Measurements from ENCODE around the gene KCTD15.
A peak's percentile ranks its signal among the peaks of the same experiment; 100 is the strongest.

Gene KCTD15

GRCh38 chr19:33819506-33819879, 22.8 kb downstream of the KCTD15 start:
- Mint-ChIP-seq H3K27ac (no peak overlapping the region), H3K36me3 (ENCODE audit: low read depth) (peaks cover 5% of the 10 kb centered on the region), H3K4me1 (peaks cover 17% of the 10 kb centered on the region), H3K9me3 (no peaks in the 10 kb centered on the region), H3K27me3 (ENCODE audit: low read depth, poor library complexity) (peaks cover 25% of the 10 kb centered on the region), H3K4me3 (peak overlapping the region; percentile 71)
- no peak for TF ChIP-seq CTCF (IDR thresholded peaks at IDR 0.05)
- no peak for DNase-seq

GRCh38 chr19:33819880-33820781, 23.5 kb downstream of the KCTD15 start:
- TF ChIP-seq CTCF (IDR thresholded peaks at IDR 0.05), result no peak
- H3K4me3 Mint-ChIP-seq, result peak overlapping the region; percentile 76
- peak; percentile 79 for DNase-seq
- peaks cover 25% of the 10 kb centered on the region for H3K27me3 Mint-ChIP-seq (ENCODE audit: low read depth, poor library complexity)
- no peaks in the 10 kb centered on the region for H3K9me3 Mint-ChIP-seq
- peaks cover 17% of the 10 kb centered on the region for H3K4me1 Mint-ChIP-seq
- H3K36me3 Mint-ChIP-seq (ENCODE audit: low read depth), result peaks cover 3% of the 10 kb centered on the region
- no peak overlapping the region for H3K27ac Mint-ChIP-seq

GRCh38 chr19:33821871-33822270, 25.2 kb downstream of the KCTD15 start:
- no peak for TF ChIP-seq CTCF (IDR thresholded peaks at IDR 0.05)
- Mint-ChIP-seq H3K36me3 (ENCODE audit: low read depth) (no peaks in the 10 kb centered on the region), H3K27ac (no peak overlapping the region), H3K4me3 (no peak overlapping the region), H3K4me1 (peaks cover 17% of the 10 kb centered on the region), H3K9me3 (no peaks in the 10 kb centered on the region), H3K27me3 (ENCODE audit: low read depth, poor library complexity) (peaks cover 25% of the 10 kb centered on the region)
- no peak for DNase-seq

- TF ChIP-seq CTCF (IDR thresholded peaks at IDR 0.05), result no peak
Observed at GRCh38 chr19:33823341-33823740, 26.7 kb downstream of the KCTD15 start.

GRCh38 chr19:33825556-33825955, 28.9 kb downstream of the KCTD15 start:
- no peak for TF ChIP-seq CTCF (IDR thresholded peaks at IDR 0.05)
- H3K9me3 Mint-ChIP-seq, result no peaks in the 10 kb centered on the region
- DNase-seq, result no peak
- H3K27ac Mint-ChIP-seq, result no peak overlapping the region
- H3K4me1 Mint-ChIP-seq, result peaks cover 7% of the 10 kb centered on the region
- H3K27me3 Mint-ChIP-seq (ENCODE audit: low read depth, poor library complexity), result peaks cover 15% of the 10 kb centered on the region
- no peak overlapping the region for H3K4me3 Mint-ChIP-seq
- no peaks in the 10 kb centered on the region for H3K36me3 Mint-ChIP-seq (ENCODE audit: low read depth)

More at GRCh38 chr19:33823341-33823740, 26.7 kb downstream of the KCTD15 start:
- Mint-ChIP-seq H3K27ac (no peak overlapping the region), H3K4me3 (no peak overlapping the region), H3K36me3 (ENCODE audit: low read depth) (no peaks in the 10 kb centered on the region), H3K4me1 (peaks cover 12% of the 10 kb centered on the region), H3K9me3 (no peaks in the 10 kb centered on the region), H3K27me3 (ENCODE audit: low read depth, poor library complexity) (peaks cover 24% of the 10 kb centered on the region)
- no peak for DNase-seq

- H3K27ac Mint-ChIP-seq, result no peak overlapping the region
- no peak overlapping the region for H3K4me3 Mint-ChIP-seq
- H3K27me3 Mint-ChIP-seq (ENCODE audit: low read depth, poor library complexity), result peaks cover 15% of the 10 kb centered on the region
- DNase-seq, result no peak
- H3K36me3 Mint-ChIP-seq (ENCODE audit: low read depth), result no peaks in the 10 kb centered on the region
- TF ChIP-seq CTCF (IDR thresholded peaks at IDR 0.05), result no peak
- peaks cover 8% of the 10 kb centered on the region for H3K4me1 Mint-ChIP-seq
- H3K9me3 Mint-ChIP-seq, result no peaks in the 10 kb centered on the region
Observed at GRCh38 chr19:33826521-33826920, 29.9 kb downstream of the KCTD15 start.

All from nephron progenitor cell (in vitro differentiated cells).